Measurements from ENCODE around the gene MPPED1.

Gene MPPED1

GRCh38 chr22:43421914-43422615 lies 10.3 kb downstream of the MPPED1 start:
- POLR2A ChIA-PET (ENCODE audit: low non-redundant PET): no interaction called here
- no peak for DNase-seq (ENCODE audit: low spot score)
- no peak overlapping the region for H3K27ac ChIP-seq
- TF ChIP-seq CTCF (conservative IDR thresholded peaks at IDR 0.05; ENCODE audit: low read depth): no peak
- CTCF ChIA-PET: interaction anchor here (0.6 kb wide), 1 partner anchor 665 kb away, joined by 3 read pairs; no protein-coding TSS in a partner anchor

GRCh38 chr22:43423046-43423445 lies 11.2 kb downstream of the MPPED1 start:
- no peak overlapping the region for H3K27ac ChIP-seq
- POLR2A ChIA-PET (ENCODE audit: low non-redundant PET): no interaction called here
- no peak for DNase-seq (ENCODE audit: low spot score)
- no peak for TF ChIP-seq CTCF (conservative IDR thresholded peaks at IDR 0.05; ENCODE audit: low read depth)
- CTCF ChIA-PET: no interaction called here

- DNase-seq (ENCODE audit: low spot score): no peak
- ChIA-PET CTCF (interaction anchor here (0.7 kb wide), 1 partner anchor 92 kb away, joined by 3 read pairs; no protein-coding TSS in a partner anchor), POLR2A (ENCODE audit: low non-redundant PET) (no interaction called here)
- no peak overlapping the region for H3K27ac ChIP-seq
- no peak for TF ChIP-seq CTCF (conservative IDR thresholded peaks at IDR 0.05; ENCODE audit: low read depth)
Observed at GRCh38 chr22:43424201-43424600, 12.4 kb downstream of the MPPED1 start.

- TF ChIP-seq CTCF (conservative IDR thresholded peaks at IDR 0.05; ENCODE audit: low read depth): no peak
- H3K27ac ChIP-seq: no peak overlapping the region
- ChIA-PET CTCF (no interaction called here), POLR2A (ENCODE audit: low non-redundant PET) (no interaction called here)
- no peak for DNase-seq (ENCODE audit: low spot score)
Observed at GRCh38 chr22:43424666-43425630, 13.1 kb downstream of the MPPED1 start.

- no peak for DNase-seq (ENCODE audit: low spot score)
- H3K27ac ChIP-seq: no peak overlapping the region
- CTCF ChIA-PET: no interaction called here
- TF ChIP-seq CTCF (conservative IDR thresholded peaks at IDR 0.05; ENCODE audit: low read depth): no peak
- POLR2A ChIA-PET (ENCODE audit: low non-redundant PET): no interaction called here
Observed at GRCh38 chr22:43425976-43426785, 14.4 kb downstream of the MPPED1 start.

GRCh38 chr22:43426816-43427215 lies 15.0 kb downstream of the MPPED1 start:
- no peak for DNase-seq (ENCODE audit: low spot score)
- H3K27ac ChIP-seq: no peak overlapping the region
- ChIA-PET CTCF (no interaction called here), POLR2A (ENCODE audit: low non-redundant PET) (no interaction called here)
- no peak for TF ChIP-seq CTCF (conservative IDR thresholded peaks at IDR 0.05; ENCODE audit: low read depth)
